Measurements from ENCODE around the gene GYS2.

DNA sequence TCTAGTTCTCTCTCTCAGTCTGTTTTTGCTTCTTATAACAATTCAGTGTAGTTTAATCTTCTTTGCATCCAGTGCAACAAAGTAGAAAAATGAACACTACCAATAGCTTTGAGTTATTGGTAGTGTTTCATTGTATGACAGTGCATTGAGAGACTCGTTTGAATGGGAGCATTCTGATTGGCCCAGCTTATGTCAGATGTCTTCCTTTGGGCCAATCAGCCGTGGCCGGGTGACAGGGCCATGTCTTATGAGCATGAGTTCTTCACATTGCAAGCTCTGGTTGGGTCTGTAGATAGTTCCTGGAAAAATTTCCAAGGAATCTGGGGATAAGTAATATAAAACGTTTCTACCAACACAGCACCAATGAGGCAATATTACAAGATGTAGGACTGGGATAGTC is 36.5 kb downstream of the GYS2 start:
- no peak for TF ChIP-seq EZH2 (IDR thresholded peaks at IDR 0.05; ENCODE audit: low read length, unreplicated experiment)
- TF ChIP-seq, protein P1, sequence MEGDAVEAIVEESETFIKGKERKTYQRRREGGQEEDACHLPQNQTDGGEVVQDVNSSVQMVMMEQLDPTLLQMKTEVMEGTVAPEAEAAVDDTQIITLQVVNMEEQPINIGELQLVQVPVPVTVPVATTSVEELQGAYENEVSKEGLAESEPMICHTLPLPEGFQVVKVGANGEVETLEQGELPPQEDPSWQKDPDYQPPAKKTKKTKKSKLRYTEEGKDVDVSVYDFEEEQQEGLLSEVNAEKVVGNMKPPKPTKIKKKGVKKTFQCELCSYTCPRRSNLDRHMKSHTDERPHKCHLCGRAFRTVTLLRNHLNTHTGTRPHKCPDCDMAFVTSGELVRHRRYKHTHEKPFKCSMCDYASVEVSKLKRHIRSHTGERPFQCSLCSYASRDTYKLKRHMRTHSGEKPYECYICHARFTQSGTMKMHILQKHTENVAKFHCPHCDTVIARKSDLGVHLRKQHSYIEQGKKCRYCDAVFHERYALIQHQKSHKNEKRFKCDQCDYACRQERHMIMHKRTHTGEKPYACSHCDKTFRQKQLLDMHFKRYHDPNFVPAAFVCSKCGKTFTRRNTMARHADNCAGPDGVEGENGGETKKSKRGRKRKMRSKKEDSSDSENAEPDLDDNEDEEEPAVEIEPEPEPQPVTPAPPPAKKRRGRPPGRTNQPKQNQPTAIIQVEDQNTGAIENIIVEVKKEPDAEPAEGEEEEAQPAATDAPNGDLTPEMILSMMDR (conservative IDR thresholded peaks at IDR 0.05; ENCODE audit: low read depth, low read length): no peak

All from PC-3 (cell line).